Measurements from ENCODE around the gene CSF1R. TPM values are rescaled to one million over a fixed set of nuclear protein-coding genes. Genes with fewer than 3 reads are reported as not detected.

CSF1R gene
- polyA plus RNA-seq, 1 donor from 2014 or later: 0.10 TPM

DNA sequence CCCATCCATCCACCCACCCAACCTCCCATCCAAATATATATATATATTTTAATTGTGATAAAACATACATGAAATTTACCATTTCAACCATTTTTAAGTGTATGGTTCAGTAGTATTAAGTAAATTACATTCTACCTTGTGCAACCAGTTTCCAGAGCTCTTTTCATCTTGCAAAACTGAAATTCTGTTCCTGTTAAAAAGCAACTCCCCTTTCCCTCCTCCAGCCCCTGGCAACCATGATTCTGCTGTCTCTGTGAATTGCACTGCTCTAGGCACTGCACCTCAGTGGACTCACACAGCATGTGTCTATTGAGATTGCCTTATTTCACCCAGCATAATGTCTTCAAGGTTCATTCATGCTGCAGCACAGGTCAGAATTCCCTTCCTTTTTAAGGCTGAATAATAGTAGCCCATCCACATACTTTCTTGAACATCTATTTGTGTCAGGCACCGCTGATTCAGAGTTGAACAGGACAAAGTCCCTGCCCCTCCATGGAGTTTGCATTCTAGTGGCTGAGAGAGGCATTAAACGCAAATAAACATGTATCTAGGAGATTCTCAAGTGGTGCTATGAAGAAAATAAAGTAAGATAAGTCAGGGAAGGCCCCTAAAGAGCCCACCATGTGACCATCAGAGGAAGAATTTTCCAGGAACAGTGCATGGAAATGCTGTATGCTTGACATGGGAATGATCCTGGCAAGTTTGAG, 24.0 kb downstream of the CSF1R start:
- Mint-ChIP-seq H3K27ac (no peak overlapping the region), H3K27me3 (peaks cover 10% of the 10 kb centered on the region), H3K4me1 (peaks cover 3 to 5% (median 4%) of the 10 kb centered on the region in 3 donors), H3K4me3 (peak overlapping the region in 1 of 4 donors; percentile 68), H3K36me3 (no peaks in the 10 kb centered on the region), H3K9me3 (no peaks in the 10 kb centered on the region)

- H3K4me1 Mint-ChIP-seq: peaks cover 0 to 2% (median 0%) of the 10 kb centered on the region in 3 donors
- peaks cover 10% of the 10 kb centered on the region for H3K27me3 Mint-ChIP-seq
- H3K36me3 Mint-ChIP-seq: no peaks in the 10 kb centered on the region
- no peak overlapping the region for H3K27ac Mint-ChIP-seq
- H3K9me3 Mint-ChIP-seq: no peaks in the 10 kb centered on the region
- H3K4me3 Mint-ChIP-seq: no peak overlapping the region
Observed at GRCh38 chr5:150061538-150061995, 24.8 kb downstream of the CSF1R start.

- H3K36me3 Mint-ChIP-seq: no peaks in the 10 kb centered on the region
- no peak overlapping the region for H3K4me3 Mint-ChIP-seq
- peak overlapping the region in 1 of 3 donors; percentile 71 for H3K27ac Mint-ChIP-seq
- peaks cover 0 to 2% (median 0%) of the 10 kb centered on the region in 3 donors for H3K4me1 Mint-ChIP-seq
- H3K9me3 Mint-ChIP-seq: no peaks in the 10 kb centered on the region
- H3K27me3 Mint-ChIP-seq: peaks cover 10% of the 10 kb centered on the region
Observed at GRCh38 chr5:150060471-150060870, 25.9 kb downstream of the CSF1R start.

DNA sequence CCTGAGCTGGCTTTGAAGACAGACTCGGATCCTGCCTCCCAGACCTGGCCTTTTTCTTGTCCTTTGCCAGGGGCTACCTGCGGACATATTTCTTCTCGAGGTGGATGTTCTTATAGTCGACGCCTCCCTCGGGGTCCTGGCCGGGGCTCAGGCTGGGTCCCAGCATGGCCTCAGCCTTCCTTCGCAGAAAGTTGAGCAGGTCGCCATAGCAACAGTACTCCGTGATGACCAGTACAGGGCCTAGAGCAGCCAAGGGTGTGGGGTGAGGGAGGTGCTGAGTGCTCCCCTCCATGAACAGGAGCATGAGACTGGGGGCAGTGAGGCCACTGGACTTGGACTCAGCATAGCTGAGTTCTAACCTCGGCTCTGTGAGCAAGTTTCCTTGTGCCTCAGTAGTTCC, 26.7 kb downstream of the CSF1R start:
- Mint-ChIP-seq H3K4me3 (no peak overlapping the region), H3K27ac (no peak overlapping the region), H3K36me3 (no peaks in the 10 kb centered on the region), H3K9me3 (no peaks in the 10 kb centered on the region), H3K4me1 (peaks cover 0 to 2% (median 0%) of the 10 kb centered on the region in 3 donors), H3K27me3 (peaks cover 8% of the 10 kb centered on the region)

DNA sequence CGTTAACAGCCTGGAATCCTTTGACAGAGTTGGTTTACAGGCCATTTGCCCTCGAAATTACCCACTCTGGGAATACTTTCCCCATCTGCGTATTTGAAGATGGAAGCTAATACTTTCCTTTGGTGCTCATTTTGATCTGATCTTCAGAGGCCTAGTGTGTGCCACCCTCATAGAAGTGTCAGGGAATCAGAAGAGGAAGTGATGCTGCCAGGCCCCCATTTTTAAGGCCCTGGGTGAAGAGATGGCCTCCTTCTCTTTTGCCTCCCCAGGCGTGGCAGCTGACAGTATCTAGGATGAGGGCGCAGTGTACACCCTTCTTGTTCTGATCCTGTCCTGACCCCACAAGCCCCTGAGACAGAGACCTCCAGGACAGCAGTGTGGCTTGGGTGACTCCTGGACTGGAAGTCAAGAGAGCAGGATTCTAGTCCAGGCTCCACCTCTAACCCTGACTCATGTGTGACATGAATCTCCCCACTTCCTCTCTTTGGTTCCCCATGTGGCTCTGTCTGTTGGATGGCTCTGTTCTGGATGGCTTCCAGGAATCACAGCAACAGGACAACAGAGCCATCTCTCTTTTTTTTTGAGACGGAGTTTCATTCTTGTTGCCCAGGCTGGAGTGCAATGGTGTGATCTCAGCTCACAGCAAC, 27.8 kb downstream of the CSF1R start:
- Mint-ChIP-seq H3K27me3 (peaks cover 3% of the 10 kb centered on the region), H3K9me3 (no peaks in the 10 kb centered on the region), H3K27ac (peak overlapping the region in 1 of 3 donors; percentile 58), H3K36me3 (peaks cover 1% of the 10 kb centered on the region), H3K4me1 (peaks cover 0 to 2% (median 0%) of the 10 kb centered on the region in 3 donors), H3K4me3 (no peak overlapping the region)

- peaks cover 0 to 2% (median 0%) of the 10 kb centered on the region in 3 donors for H3K4me1 Mint-ChIP-seq
- no peak overlapping the region for H3K4me3 Mint-ChIP-seq
- H3K27ac Mint-ChIP-seq: peak overlapping the region in 1 of 3 donors; percentile 58
- H3K9me3 Mint-ChIP-seq: no peaks in the 10 kb centered on the region
- H3K36me3 Mint-ChIP-seq: peaks cover 1% of the 10 kb centered on the region
- peaks cover 3% of the 10 kb centered on the region for H3K27me3 Mint-ChIP-seq
Observed at GRCh38 chr5:150057996-150058395, 28.4 kb downstream of the CSF1R start.

DNA sequence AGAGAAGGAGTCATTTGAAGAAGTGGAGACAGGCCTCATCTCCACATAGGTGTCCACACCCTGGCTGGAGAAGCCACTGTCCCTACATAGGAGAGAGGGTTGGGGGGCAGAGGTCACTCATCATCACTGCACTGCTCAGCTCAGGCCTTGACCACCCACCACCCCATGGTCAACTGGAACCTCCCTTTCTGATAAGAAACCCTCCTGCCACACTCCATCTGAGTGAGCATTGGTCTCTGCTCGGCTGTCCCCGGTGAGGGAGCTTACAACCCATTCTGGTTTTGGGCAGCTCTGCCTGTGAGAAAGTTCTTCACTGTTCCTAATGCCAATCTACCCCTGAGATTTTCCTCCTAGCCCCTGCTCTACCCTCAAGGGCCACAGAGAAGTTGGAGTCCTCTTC, 28.8 kb downstream of the CSF1R start:
- no peak overlapping the region for H3K27ac Mint-ChIP-seq
- no peaks in the 10 kb centered on the region for H3K9me3 Mint-ChIP-seq
- H3K36me3 Mint-ChIP-seq: peaks cover 1% of the 10 kb centered on the region
- H3K4me1 Mint-ChIP-seq: peaks cover 0 to 2% (median 0%) of the 10 kb centered on the region in 3 donors
- H3K27me3 Mint-ChIP-seq: peaks cover under 1% of the 10 kb centered on the region
- H3K4me3 Mint-ChIP-seq: no peak overlapping the region

GRCh38 chr5:150057052-150057451, 29.3 kb downstream of the CSF1R start:
- H3K27me3 Mint-ChIP-seq: no peaks in the 10 kb centered on the region
- peaks cover 0 to 2% (median 0%) of the 10 kb centered on the region in 3 donors for H3K4me1 Mint-ChIP-seq
- no peak overlapping the region for H3K27ac Mint-ChIP-seq
- H3K4me3 Mint-ChIP-seq: no peak overlapping the region
- H3K36me3 Mint-ChIP-seq: peaks cover 1% of the 10 kb centered on the region
- no peaks in the 10 kb centered on the region for H3K9me3 Mint-ChIP-seq

- Mint-ChIP-seq H3K27me3 (no peaks in the 10 kb centered on the region), H3K4me3 (no peak overlapping the region), H3K4me1 (peaks cover 0 to 3% (median 0%) of the 10 kb centered on the region in 3 donors), H3K36me3 (peaks cover 5% of the 10 kb centered on the region), H3K27ac (peak overlapping the region in 2 of 3 donors; percentile 27 to 40), H3K9me3 (no peaks in the 10 kb centered on the region)
Observed at GRCh38 chr5:150056075-150056443, 30.3 kb downstream of the CSF1R start.

DNA sequence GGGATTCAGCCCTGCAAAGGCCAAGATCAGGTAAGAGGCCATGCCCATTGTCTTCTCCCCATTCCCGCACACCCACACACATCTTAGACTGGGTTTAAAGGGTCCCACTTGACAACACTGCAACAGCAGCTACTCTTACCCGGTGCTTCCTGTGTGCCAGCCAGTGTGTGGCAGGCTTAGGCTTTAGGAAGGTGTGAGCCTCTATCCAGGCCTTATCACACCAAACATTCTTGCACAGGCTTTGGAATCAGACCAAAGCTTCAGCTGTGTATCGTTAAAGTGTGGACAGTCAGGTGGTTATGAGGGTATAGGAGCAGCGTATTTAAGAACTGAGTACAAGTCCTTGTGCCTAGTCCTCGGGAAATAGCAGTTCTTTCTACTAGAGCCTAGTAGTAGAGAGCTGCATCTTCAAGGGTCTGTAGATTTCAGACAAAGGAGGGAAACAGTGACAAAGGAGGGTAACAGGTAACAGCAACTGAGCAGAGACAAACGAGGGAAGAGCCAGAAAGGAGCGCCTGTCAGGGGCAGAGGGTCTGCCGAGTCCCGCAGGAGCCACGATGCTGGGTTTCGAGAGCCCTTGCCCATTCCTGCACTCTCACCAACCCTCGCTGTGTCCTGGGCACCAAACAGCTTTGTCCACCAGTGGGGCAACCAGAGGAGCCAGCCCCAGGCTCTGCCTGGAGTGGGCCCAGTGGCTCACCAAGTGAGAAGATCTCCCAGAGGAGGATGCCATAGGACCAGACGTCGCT, 30.9 kb downstream of the CSF1R start:
- Mint-ChIP-seq H3K27me3 (no peaks in the 10 kb centered on the region), H3K4me1 (peaks cover 0 to 3% (median 0%) of the 10 kb centered on the region in 3 donors), H3K4me3 (no peak overlapping the region), H3K9me3 (no peaks in the 10 kb centered on the region), H3K27ac (no peak overlapping the region), H3K36me3 (peaks cover 5% of the 10 kb centered on the region)

DNA sequence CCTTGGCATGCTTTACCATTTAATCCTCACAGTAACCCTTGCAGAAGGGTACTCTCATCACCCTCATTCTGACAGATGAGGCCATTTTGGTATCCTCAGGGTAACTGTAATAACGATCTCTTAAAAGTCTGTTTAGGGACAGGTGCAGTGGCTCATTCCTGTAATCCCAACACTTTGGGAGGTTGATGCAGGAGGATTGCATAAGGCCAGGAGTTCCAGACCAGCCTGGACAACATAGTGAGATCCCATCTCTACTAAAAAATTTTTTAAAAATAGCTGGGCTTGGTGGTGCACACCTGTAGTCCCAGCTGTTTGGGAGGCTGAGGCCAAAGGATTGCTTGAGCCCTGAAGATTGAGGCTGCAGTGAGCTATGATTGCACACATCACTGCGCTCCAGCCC, 31.8 kb downstream of the CSF1R start:
- Mint-ChIP-seq H3K27ac (no peak overlapping the region), H3K4me3 (no peak overlapping the region), H3K27me3 (no peaks in the 10 kb centered on the region), H3K4me1 (peaks cover 0 to 3% (median 0%) of the 10 kb centered on the region in 3 donors), H3K36me3 (peaks cover 7% of the 10 kb centered on the region), H3K9me3 (no peaks in the 10 kb centered on the region)

- H3K4me1 Mint-ChIP-seq: peaks cover 0 to 3% (median 0%) of the 10 kb centered on the region in 3 donors
- H3K27me3 Mint-ChIP-seq: no peaks in the 10 kb centered on the region
- H3K9me3 Mint-ChIP-seq: no peaks in the 10 kb centered on the region
- H3K27ac Mint-ChIP-seq: no peak overlapping the region
- peaks cover 8% of the 10 kb centered on the region for H3K36me3 Mint-ChIP-seq
- no peak overlapping the region for H3K4me3 Mint-ChIP-seq
Observed at GRCh38 chr5:150053713-150054392, 32.5 kb downstream of the CSF1R start.

DNA sequence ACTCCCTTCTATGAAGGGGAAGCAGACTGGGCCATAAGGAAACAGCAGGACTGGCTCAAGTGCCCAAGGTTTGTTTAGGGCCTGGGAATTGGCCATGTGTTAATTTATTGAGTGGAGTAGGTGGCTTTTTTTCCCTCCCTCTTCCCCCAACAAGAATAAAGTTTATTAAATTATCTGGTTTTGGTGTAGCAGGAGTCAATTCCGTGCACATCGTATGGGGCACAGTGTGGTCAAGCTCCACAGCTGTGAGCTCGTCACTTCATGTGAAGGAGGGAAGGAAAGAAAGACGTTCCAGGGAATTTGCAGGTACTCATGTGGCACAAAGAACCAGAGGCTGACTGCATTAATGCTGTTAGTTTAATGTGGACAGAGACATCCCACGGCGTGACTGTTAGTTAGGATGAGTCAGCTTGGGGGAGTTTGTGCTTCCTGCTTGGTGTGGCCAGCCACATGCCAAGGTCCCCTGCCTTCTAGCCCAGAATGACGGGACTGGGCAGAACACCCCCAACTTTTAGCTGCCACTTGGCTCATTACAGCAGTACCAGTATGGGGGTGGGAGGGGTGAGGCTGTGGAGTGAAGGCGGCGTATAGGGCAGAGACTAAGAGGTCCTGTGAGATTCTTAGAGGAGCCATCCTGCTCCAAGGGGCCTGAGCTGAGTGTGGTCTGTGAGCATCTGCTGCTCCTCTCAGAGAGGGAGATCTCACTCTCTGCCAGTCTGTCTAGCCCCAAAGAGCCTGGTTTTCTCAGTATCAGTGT, 33.2 kb downstream of the CSF1R start:
- Mint-ChIP-seq H3K27me3 (no peaks in the 10 kb centered on the region), H3K9me3 (no peaks in the 10 kb centered on the region), H3K36me3 (peaks cover 8% of the 10 kb centered on the region), H3K4me3 (no peak overlapping the region), H3K27ac (no peak overlapping the region), H3K4me1 (peaks cover 0 to 3% (median 0%) of the 10 kb centered on the region in 3 donors)
